GM23338 (cell line): Measurements from ENCODE around the gene ASAP2. TPM values are rescaled to one million over a fixed set of nuclear protein-coding genes. Genes with fewer than 3 reads are reported as not detected.

ENCODE experiments used
- CTCF ChIP-seq, 2 experiments: fragments of 200-600 bp in 1 of 2; sonication (generic) in 1 of 2; conservative IDR thresholded peaks; 2 replicates each; pipeline versions ENCODE4 v1.5.1 to v1.6.1; 2016 to 2017; ENCODE audit warnings: antibody characterized with exemption in 2 of 2, low read depth in 2 of 2, mild to moderate bottlenecking in 2 of 2, moderate library complexity in 1 of 2
- ETS1 ChIP-seq: IDR thresholded peaks from 2 replicates; pipeline ENCODE4 v1.6.1; 2016; ENCODE audit warnings: antibody characterized with exemption
- EZH2 ChIP-seq: fragments of 200-600 bp; sonication (generic); IDR thresholded peaks from one replicate; pipeline ENCODE4 v1.8.0; 2017; ENCODE audit warnings: antibody characterized with exemption, mild to moderate bottlenecking, low read depth; ENCODE audit not compliant: unreplicated experiment
- EZH2phosphoT487 ChIP-seq: fragments of 200-600 bp; sonication (generic); IDR thresholded peaks from one replicate; pipeline ENCODE4 v1.8.1; 2018; ENCODE audit warnings: antibody characterized with exemption; ENCODE audit not compliant: unreplicated experiment
- NANOG ChIP-seq: IDR thresholded peaks from 2 replicates; pipeline ENCODE4 v1.6.1; 2016; ENCODE audit warnings: antibody characterized with exemption, borderline replicate concordance
- POLR2AphosphoS5 ChIP-seq: IDR thresholded peaks from 2 replicates; pipeline ENCODE4 v1.6.1; 2016; ENCODE audit warnings: antibody characterized with exemption, low read depth
- ZNF331 ChIP-seq: fragments of 250-450 bp; sonication (Bioruptor Pico); IDR thresholded peaks from 2 replicates; pipeline ENCODE4 v1.5.0; 2020; ENCODE audit warnings: low read depth, mild to moderate bottlenecking, moderate library complexity
- ZNF462 ChIP-seq: fragments of 250-450 bp; sonication (Bioruptor Pico); IDR thresholded peaks from 2 replicates; pipeline ENCODE4 v1.5.0; 2020; ENCODE audit warnings: mild to moderate bottlenecking, moderate library complexity
- polyA plus RNA-seq: library from polyadenylated mRNA; unstranded; fragments of >200 nt; fragmentation: Nextera tagmentation; extraction: Ambion mirVana; gene quantifications from 2 replicates; pipeline ENCODE4 v1.2.1, GENCODE V29; 2016
- total RNA-seq: library from RNA; depleted of rRNA; stranded (reverse); fragments of >200 nt; shearing (Covaris generic); gene quantifications from 2 replicates; pipeline ENCODE4 v1.2.3, GENCODE V29; 2014

ASAP2 gene
- total and polyA plus RNA-seq, 2 experiments from 2014 or later, result 2.6 to 15.6 TPM

GRCh38 chr2:9212010-9212635 lies 5.5 kb downstream of the ASAP2 start (continued):
- TF ChIP-seq ZNF462 (CRISPR knock-in tag) (no peak), EZH2 (no peak), CTCF (conservative IDR thresholded peaks at IDR 0.05; ENCODE audit: low read depth in 2 of 2) (no peak), EZH2phosphoT487 (no peak), POLR2AphosphoS5 (no peak), ZNF331 (CRISPR knock-in tag) (no peak), ETS1 (no peak), NANOG (no peak)
